NCI-H774 (cell line): Measurements from ENCODE around the gene PTPRN2.

ENCODE experiments used
- DNase-seq: peaks from one replicate; lab custom pipeline; 2025; lab: John Stamatoyannopoulos, UW

Gene PTPRN2

DNA sequence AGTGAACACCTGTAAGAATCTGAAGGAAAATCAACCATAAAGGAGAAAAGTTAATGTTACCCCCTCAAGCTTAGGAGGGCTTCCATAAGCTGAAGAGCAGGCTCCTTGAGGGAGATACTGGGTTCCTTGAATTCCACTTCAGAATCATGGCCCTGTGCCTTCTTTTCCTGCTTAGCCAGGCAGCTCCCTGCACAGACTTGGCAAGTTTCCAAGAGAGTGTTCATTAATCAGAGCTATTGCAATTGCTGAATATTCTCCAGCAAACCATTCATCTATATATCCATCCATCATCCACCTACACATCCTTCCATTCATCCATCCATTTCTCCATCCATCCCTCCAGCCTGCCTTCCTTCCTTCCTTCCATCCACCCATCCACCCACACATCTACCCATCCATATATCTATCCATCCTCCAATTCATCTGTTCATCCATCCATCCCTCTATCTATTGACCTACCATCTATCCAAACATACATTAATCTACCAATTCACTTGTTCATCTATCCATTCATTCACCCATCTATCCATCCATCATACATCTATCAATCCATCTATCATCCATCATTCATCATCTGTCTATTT is 574.4 kb downstream of the PTPRN2 start:
- no peak for DNase-seq

DNA sequence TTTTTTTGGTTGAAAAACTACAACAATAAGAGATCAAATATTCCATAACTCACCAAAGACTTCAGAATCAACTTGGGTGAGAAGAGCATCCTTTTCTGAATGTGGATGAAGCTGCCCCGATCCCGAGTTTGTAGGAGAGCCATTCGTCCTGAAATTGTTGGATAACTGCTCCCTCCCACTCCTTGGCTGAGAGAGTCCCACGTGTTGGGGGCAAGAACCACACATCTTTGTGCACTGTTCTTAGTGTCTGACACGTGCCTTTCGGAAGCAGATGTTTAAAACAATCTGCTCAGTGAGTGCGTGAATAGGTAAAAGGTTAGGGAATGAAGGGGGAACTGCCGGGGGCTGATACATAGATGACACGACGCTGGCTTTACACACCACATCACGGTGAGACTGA is 575.7 kb downstream of the PTPRN2 start:
- no peak for DNase-seq

DNA sequence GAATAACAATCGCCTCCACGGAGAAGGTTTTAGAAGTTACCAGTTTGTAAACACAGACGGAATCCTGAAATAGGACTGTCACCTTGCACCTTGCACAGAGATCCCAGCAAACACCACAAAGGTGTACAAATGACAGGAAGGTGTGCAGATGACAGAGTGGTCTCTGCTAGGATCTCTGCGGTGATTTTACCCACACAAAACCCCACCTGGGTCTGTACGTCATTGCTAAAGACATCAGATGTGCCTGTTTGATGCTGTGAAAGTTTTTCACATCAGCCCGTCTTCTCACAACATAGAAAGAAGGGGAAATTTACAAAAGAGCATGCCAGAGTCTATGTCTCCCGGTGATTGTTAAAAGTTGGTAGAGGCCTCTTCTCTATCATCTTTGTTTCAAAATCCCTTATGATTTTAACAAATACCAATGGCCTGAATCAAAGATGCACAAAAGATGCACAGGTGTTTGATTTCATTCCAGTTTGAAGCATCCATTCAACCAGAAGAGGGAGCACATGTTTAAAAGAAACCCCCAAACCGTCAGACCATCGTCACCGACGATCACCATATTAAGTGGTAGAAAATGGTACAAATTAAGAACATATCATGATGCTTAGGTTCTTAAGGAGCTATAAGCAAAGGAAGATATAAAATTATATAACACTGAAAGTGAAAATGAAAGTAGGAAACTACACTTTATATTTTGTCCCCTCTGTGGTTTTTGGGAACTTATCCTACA is 576.5 kb downstream of the PTPRN2 start:
- no peak for DNase-seq

DNA sequence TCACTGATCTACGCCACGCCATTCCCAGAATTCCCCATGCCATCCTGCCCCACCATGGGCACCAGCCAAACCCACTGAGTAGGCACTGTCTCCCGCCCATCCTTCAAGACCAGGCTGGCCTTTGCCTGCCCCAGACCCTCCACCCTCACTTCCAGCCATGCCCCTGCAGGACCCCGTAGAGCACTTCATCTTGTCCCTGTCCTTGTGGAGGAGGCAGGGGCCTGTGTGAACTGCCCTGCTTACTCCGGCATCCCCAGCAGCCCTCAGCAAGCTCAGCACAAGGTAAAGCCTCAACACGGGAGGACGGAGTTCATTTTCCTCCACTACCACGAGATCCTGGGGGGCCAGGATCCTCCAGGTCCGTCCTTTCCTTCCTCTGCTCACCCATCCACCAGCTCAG is 577.7 kb downstream of the PTPRN2 start:
- DNase-seq, result no peak

DNA sequence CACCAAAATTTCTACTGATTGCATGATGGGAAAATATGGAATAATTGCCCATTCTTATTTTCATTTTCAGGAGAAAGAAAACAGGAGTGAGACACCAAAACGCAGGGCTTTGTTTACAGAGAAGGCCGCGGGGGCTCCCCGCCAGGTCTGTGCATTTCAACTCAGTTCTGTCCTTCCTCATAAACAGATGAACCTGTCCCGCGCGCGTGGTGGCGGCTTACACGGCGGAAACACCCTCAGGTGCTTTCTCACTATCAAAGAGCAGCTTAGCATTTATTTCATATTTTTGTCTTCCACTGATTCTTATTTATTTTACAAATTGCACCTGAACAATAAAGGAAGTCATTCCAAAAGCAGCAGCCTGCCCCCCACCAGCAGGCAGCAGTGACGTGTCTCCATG is 579.4 kb downstream of the PTPRN2 start:
- DNase-seq, result no peak

DNA sequence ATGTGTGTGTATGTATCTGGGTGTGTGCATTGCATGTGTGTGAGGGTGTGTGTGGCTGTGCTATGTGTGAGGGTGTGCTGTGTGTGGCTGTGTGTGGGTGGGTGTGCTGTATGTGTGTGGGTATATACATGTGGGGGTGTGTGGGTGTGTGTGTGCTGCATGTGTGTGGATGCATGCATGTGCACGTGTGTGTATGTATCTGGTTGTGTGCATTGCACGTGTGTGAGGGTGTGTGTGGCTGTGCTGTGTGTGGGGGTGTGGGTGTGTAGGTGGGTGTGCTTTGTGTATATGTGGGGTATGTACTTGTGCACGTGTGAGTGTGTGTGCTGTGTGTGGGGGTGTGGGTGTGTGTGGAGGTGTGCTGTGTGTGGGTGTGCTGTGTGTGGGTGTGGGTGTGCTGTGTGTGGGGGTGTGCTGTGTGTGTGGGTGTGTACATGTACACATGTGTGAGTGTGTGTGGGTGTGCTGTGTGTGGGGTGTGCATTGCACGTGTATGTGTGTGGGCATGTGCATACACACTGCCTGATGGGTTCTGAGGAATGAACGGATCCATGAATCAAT is 579.8 kb downstream of the PTPRN2 start:
- DNase-seq, result no peak

DNA sequence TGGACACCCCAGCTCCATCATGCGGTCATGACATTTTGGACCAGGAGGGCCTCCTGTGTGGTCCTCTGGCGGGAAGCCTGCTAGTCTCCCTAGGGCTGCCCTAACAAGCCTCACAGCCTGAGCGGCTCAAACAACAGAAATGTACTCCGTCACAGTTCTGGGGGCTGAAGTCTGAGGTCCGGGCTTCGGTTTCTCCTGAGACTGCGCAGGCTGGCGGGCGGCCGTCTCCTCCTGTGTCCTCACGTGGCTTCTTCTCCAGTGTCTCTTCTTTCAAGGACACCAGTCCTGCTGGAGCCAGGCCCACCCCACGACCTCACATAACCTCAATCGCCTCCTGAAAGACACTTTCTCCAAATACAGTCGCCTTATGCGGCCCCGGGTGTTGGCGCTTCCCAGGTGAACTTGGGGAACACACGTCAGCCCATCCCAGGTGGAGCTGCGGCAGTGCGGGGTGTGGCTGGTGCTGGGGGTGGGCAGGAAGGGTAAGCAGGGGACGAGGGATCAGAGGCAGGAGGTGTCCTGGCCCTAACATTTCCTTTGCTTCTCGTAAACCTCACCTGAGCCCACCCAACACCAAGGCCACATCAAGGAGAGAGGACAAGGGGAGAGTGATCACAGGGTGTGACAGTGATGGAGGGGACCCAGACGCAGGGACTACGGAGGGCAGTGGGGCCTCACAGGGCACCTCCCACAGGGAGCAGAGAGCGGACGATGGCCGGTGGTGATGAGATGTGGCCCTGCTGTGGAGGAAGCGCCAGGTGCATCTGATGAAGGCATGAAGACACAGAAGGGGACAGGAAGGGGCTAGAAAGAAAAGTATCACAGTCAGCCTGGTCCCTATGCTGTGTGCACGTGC is 580.6 kb downstream of the PTPRN2 start:
- DNase-seq, result no peak

DNA sequence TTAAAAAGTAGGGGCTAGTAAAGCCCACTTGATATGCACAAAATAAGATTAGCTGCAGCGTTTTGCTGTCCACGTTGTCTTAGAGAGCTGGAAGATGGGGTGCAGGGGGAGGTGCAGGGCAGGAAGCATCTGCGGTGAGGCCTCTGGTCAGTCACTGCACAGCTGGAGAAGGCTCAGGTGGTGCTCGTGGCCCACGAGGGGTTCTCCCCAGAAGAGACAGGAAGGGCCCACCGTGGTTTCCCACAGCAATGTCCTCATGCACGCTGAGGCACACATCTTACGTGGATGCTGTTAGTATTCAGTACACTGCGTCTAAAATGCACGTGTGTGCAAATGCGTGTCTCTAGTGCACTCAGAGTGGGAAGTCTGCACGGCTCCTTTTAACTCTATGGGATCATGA is 582.1 kb downstream of the PTPRN2 start:
- DNase-seq, result no peak

DNA sequence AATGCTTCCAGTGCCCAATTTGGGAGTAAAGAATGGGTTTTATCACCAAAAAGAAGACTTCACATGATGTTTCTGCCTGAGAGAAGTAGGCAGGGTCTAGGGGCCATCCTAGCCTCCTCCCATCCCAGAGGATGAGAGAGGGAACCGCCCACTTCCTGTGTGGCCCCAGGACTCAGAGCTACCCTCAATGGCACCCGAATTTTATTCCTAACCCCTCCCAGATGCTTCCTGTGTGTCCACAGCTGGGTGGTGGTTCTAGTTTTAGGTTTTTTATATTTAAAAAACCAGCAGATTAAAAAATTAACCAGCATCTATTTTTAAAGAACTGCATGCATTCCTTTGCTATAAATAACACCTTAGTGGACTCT is 583.5 kb downstream of the PTPRN2 start:
- no peak for DNase-seq

DNA sequence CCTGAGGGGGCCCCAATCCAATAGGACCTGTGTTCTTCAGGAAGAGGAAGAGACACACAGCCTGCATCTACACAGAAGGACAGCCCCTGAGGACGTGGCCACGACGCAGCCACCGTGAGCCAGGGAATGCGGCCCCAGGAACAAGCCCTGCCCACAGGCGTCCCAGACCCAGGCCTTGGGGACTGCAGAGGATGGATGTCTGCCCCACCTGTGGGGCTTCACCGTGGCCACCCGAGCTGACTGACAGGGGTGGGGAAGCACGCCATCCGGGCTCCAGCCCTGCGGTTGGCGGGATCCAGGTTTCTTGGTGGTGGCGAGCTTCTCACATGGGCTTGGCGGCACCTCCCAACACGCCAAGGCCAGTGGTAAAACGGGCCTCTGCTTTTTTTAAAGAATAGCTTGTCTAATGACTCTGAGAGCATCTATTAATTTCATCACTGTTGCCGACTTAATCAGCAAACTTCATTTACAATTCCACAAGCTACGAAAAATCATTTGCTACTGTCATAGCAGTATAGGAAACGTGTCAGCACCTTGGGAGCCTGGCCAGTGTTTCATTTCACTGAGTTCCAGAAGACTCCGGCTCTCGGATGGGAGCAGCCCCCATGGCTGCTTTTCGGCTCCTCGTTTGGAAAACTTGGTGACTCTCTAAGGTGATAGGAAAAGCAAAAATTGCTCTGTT is 584.0 kb downstream of the PTPRN2 start:
- DNase-seq, result no peak

DNA sequence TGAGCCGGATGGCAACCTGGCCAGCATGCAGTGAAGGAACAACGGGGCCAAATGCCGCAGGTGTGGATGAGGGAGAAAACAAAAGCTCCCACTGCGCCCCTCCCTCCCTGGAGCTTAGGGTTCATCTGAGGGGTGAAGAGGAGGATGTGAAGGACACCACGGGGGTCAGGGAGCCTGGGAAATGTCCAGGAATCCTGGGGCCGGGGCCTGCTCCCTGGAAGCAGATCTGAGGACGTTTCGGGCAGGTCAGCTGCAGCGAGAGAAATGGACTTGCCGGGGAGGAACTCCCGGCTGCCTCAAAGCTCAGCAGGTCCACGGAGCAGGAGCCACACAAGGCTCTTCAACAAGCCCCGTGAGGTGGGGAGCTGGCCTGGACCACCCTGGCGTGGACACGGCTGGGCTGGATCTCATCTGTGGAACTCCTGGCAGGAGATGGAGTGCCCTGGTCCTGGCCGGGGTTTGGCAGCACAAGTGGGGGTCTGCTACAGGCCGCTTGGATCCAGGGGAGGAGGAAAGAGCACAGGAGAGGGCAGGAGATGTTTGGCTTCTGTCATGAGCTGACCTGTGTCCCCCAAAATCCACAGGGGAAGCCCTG is 585.0 kb downstream of the PTPRN2 start:
- no peak for DNase-seq

DNA sequence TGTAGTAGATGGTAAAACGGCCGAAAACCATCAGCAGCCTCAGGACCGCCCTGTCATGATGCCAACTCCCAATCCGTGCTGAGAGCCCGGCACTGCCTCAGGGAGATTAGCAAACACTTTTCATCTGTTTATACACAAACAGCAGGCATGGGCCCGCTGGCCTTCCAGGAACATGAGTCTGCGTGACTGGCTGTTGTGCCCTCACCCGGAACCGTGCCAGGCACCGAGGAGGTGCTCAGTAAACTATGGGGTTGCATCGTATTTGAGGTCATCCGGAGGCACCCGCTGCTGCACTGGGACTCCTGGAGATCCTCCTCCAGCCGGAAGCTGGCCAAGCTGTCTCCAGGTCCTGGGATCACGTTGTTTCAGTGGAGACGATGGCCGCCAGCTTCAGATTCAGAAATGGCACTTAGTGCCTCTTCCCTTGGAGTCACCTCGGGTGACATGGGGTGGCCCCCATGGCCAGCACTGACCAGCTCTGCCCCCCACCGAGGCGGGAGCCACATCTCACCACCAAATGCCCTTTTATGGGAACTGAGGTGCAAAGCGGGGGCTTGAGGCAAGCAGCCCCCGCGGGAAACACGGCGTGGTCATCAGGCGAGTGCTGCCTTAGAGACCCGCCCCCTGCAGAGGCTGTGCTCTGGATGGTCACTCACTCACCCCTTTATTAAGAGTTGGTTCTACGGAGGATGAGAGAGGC is 585.9 kb downstream of the PTPRN2 start:
- peak; percentile 51 for DNase-seq

DNA sequence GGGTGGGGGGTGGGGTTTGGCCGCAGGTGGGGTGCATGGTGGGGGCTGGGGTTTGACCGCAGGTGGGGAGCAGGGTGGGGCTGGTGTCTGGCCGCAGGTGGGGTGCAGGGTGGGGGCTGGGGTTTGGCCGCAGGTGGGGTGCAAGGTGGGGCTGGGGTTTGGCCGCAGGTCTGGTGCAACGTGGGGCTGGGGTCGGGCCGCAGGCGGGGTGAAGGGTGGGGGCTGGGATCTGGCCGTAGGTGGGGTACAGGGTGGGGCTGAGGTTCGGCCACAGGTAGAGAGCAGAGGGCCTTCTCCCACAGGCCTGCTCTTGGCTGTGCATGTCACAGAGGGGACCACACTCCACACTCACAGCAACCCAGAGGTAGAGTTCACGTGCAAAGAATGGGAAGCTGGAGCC is 586.6 kb downstream of the PTPRN2 start:
- no peak for DNase-seq

DNA sequence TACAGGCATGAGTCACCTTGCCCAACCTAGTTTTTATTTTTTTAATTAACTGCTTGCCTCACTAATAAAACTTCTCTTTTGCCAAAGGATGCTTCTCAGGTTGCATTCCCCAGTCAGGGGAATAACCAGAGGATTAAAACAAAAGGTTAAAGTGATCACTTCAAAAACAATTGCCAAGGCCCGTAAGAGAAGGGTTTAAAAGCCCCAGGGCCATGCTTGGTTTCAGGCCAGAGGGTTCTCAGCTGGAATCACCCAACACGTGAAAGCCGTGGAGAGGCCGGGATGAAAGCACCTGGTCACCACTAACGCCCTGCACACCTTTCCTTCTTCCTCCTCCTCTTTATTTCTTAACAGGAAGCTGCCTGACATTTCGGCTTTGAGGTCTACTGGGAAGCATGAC is 587.5 kb downstream of the PTPRN2 start:
- no peak for DNase-seq

DNA sequence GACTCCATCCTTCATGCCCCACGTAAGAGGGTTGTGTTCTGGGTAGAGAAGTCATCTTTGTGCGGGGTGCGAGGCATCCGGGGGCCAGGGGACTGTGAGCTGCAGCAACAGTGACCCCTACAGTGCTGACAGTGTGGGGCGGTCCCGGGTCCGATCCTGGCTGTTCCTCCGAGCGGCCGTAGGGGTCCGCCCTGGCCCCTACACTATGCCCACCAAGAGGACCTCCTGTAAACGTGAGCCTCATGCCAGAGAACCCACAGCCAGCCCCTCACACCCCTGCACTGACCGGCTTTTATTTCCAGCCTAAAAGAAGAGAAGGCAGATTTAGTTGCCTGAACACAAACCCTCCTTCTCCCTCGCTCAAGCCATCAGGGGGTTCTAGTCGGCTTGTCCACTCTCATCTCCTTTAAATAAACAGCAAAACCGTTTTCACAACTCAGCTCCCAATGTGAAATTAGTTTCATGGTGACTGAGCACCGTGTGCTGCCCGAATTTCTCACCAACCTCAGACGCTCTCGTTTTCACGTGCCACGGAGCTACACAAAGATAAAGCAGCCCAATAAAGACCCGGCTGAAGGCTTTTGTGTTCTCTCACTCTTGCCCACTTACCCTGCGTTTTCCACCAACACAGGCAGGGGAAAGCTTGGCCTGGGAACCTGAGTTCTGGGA is 588.6 kb downstream of the PTPRN2 start:
- DNase-seq, result no peak

DNA sequence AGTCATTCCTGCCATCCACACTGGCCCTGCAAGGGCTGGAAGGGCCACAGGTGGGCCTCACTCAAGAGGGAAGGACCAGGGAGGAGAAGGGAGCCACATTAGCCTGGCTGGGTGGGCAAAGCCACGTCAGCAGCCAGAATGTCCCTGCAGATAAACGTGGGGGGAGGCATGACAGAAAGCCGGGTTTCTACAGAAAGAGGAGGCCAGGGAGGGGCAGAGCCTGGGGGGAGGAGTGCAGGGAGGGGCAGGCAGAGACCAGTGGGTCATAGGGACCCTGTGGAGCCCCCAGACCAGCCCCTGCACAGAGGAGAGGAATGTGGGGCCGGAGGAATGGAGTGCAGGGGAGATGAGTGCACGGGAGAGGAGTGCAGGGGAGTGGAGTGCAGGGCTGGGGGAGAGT is 590.2 kb downstream of the PTPRN2 start:
- no peak for DNase-seq

DNA sequence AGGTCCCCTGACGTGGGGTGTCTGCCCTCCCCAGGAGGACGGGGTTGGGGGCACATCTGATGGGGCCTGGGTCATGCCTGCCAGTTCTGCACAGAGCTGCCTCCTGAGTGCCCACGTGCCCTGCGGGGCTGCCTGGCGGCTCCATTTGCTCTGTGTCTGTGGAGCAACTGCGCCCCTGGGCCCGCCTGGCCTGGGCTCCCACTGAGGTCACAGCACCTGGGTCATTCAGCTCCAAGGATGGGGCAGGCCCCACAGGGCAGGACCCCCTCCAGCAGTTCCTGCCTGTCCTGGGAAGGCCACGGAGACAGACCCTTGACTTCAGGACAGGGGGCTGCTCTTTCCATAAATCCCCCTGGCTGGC is 590.6 kb downstream of the PTPRN2 start:
- DNase-seq, result no peak

DNA sequence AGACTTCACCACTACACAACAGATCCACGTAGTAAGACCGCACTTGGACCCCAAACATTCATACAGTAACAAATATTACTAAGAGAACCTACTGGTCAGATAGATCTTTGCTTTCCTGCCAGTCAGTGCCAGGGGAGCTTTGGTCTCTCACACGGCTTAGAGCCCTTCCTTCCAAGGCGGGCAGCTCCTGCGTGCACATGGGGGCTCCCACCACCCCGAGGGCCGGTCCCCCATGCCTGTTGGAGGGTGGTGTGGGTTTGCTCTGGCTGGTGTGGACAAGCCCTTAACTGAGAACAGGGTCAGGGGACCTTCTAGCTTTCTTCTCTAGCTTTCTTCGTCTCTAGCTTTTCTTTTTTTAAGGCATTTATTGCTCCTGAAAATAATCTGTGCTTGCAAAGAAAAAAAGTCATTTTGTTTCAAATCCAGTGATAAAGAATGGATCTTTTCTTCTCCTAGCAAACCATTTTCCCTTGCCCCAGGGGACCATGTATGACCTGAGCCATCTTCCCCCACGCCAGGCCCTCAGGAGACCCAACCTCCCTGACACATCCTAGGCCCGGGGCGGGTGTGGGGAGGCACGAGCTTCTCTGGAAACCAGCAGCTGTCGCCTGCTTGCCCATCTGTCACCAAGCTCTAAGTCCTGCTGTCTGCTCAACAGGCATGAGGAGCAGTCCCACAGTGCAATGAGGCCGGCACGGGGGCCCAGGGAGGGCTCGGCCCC is 591.1 kb downstream of the PTPRN2 start:
- no peak for DNase-seq

DNA sequence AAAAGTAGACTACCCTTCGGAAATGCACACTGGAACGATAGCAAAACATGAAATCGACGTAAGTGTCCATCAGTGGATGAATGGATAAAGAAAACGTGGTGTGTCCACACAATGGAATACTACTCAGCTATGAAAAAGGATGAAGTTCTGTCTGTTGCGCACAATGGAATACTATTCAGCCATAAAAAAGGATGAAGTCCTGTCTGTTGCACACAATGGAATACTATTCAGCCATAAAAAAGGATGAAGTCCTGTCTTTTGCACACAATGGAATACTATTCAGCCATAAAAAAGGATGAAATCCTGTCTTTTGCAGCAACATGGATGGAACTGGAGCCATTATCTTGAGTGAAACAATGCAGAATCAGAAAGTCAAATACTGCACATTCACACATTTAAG is 591.8 kb downstream of the PTPRN2 start:
- no peak for DNase-seq

DNA sequence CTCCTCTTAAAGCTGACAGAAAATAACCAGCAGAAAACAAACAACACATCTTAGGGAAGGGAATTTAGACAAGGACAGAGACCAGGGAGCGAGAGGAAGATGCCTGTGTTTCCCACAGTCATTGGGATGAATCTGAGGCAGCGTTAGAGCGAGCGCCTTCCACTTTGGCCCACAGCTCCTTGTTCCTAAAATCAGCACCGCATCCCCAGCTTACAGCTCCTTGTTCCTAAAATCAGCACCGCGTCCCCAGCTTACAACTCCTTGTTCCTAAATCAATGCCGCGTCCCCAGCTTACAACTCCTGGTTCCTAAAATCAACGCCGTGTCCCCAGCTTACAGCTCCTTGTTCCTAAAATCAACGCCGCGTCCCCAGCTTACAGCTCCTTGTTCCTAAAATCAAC is 593.3 kb downstream of the PTPRN2 start:
- no peak for DNase-seq
